HepG2 (cell line): ENCODE data around the gene CES2. TPM values are rescaled to one million over a fixed set of nuclear protein-coding genes. Genes with fewer than 3 reads are reported as not detected.

Experiments
- ATAC-seq: fragments of 200-7000 bp; cut with Tn5 transposase; 3 replicates; pipeline ENCODE4 v1.9.1; 2020; ENCODE audit warnings: mild to moderate bottlenecking, moderate library complexity
- BruUV-seq: library from RNA; stranded (reverse); fragments of 400-500 nt; replicated peaks from 2 replicates; lab custom pipeline; 2021; lab: Mats Ljungman, UMichigan
- CTCF ChIA-PET: fragments of 300-600 bp; formaldehyde crosslinking; extraction: SDS; loops from one replicate; lab custom pipeline; 2021; ENCODE audit warnings: low total read pairs, inconsistent platforms, low intra/inter-chr PET ratio; lab: Yijun Ruan, JAX
- POLR2A ChIA-PET: fragments of 350-600 bp; sonication (Branson Sonifier 250); formaldehyde crosslinking; loops from one replicate; lab custom pipeline; 2020; ENCODE audit warnings: antibody characterized with exemption, inconsistent platforms; lab: Yijun Ruan, JAX
- DNase-seq: peaks from one replicate; pipeline ENCODE4 v3.0.0-alpha.2; 2015; ENCODE audit warnings: low spot score
- FAIRE-seq: peaks from 3 replicates; lab custom pipeline; 2011; peaks lifted over from hg19 to GRCh38; lab: Jason Lieb, UNC
- H2AFZ ChIP-seq: one replicate; pipeline ENCODE4 v1.6.1; 2011; ENCODE audit warnings: low read length, inconsistent platforms
- H3K27ac ChIP-seq: fragments of 300-600 bp; 3 replicates; pipeline ENCODE4 v1.8.0; 2011; ENCODE audit warnings: mixed run types, mild to moderate bottlenecking, mixed read lengths, low read length, inconsistent platforms; ENCODE audit not compliant: insufficient read depth; ENCODE audit errors: extremely low read length
- H3K27me3 ChIP-seq, 2 experiments: fragments of 200-600 bp in 1 of 2; 2 replicates in 1 of 2; 3 replicates in 1 of 2; pipeline versions ENCODE4 v1.6.0 to v1.8.0; 2011; ENCODE audit warnings: low read length in 2 of 2, mild to moderate bottlenecking in 2 of 2, moderate library complexity in 2 of 2, inconsistent platforms in 1 of 2; ENCODE audit not compliant: insufficient read depth in 2 of 2, control insufficient read depth in 1 of 2
- H3K36me3 ChIP-seq, 2 experiments: fragments of 200-600 bp in 1 of 2; replicated peaks in 1 of 2; 2 replicates in 1 of 2; 3 replicates in 1 of 2; pipeline versions ENCODE4 v1.5.1 to v1.8.0; 2011; ENCODE audit warnings: low read length in 2 of 2, inconsistent platforms in 1 of 2; ENCODE audit not compliant: insufficient read depth in 2 of 2, control insufficient read depth in 1 of 2
- H3K4me1 ChIP-seq: 2 replicates; pipeline ENCODE4 v1.5.1; 2012; ENCODE audit warnings: low read length, inconsistent platforms; ENCODE audit not compliant: insufficient read depth
- H3K4me2 ChIP-seq: 2 replicates; pipeline ENCODE4 v1.6.0; 2011; ENCODE audit warnings: low read depth, low read length, inconsistent platforms
- H3K4me3 ChIP-seq, 3 experiments: fragments of 200-600 bp in 1 of 3; sonication (generic), shearing (Covaris generic) in 1 of 3; replicated peaks in 1 of 3; 2 replicates each; pipeline ENCODE4 v1.5.1; 2011 to 2016; ENCODE audit warnings: low read length in 3 of 3, inconsistent platforms in 2 of 3, low read depth in 2 of 3, mild to moderate bottlenecking in 2 of 3, control low read depth in 1 of 3, mixed read lengths in 1 of 3; ENCODE audit not compliant: insufficient read depth in 1 of 3
- H3K79me2 ChIP-seq: one replicate; pipeline ENCODE4 v1.6.1; 2011; ENCODE audit warnings: low read length, inconsistent platforms; ENCODE audit not compliant: insufficient read depth
- H3K9ac ChIP-seq: 2 replicates; pipeline ENCODE4 v1.6.0; 2011; ENCODE audit warnings: mild to moderate bottlenecking, low read depth, low read length, inconsistent platforms; ENCODE audit not compliant: insufficient read depth
- H3K9me3 ChIP-seq: 2 replicates; pipeline ENCODE4 v1.5.1; 2012; ENCODE audit warnings: mild to moderate bottlenecking, low read length
- H4K20me1 ChIP-seq: 2 replicates; pipeline ENCODE4 v1.6.0; 2011; ENCODE audit warnings: inconsistent platforms, mild to moderate bottlenecking, low read length, moderate library complexity; ENCODE audit not compliant: insufficient read depth
- CBX1 ChIP-seq: IDR thresholded peaks from one replicate; pipeline ENCODE4 v1.6.1; 2016; ENCODE audit warnings: antibody characterized with exemption, low read depth
- CSRNP1 ChIP-seq: sonication (generic); formaldehyde crosslinking; IDR thresholded peaks from 2 replicates; pipeline ENCODE4 v1.8.1; 2023; ENCODE audit warnings: mild to moderate bottlenecking, missing genetic modification reagents
- E2F5 ChIP-seq: sonication (generic); formaldehyde crosslinking; conservative IDR thresholded peaks from 2 replicates; pipeline ENCODE4 v1.4.0; 2020; ENCODE audit warnings: missing genetic modification reagents
- FUBP1 ChIP-seq: sonication (generic); formaldehyde crosslinking; IDR thresholded peaks from 2 replicates; pipeline ENCODE4 v1.5.1; 2020; ENCODE audit warnings: missing genetic modification reagents, mild to moderate bottlenecking, borderline replicate concordance
- ISX ChIP-seq: sonication (generic); formaldehyde crosslinking; conservative IDR thresholded peaks from 2 replicates; pipeline ENCODE4 v1.5.0; 2020; ENCODE audit warnings: missing genetic modification reagents
- MEIS2 ChIP-seq: sonication (generic); formaldehyde crosslinking; IDR thresholded peaks from 2 replicates; pipeline ENCODE4 v1.9.0; 2021; ENCODE audit warnings: mild to moderate bottlenecking, missing genetic modification reagents
- NFRKB ChIP-seq: fragments of 450-650 bp; IDR thresholded peaks from 2 replicates; pipeline ENCODE4 v1.6.1; 2017
- TFE3 ChIP-seq: IDR thresholded peaks from 2 replicates; pipeline ENCODE4 v1.6.1; 2016
- ZHX1 ChIP-seq: sonication (generic); formaldehyde crosslinking; IDR thresholded peaks from 2 replicates; pipeline ENCODE4 v1.8.1; 2022; ENCODE audit warnings: low read depth, mild to moderate bottlenecking, missing genetic modification reagents
- ZNF451 ChIP-seq: sonication (generic); formaldehyde crosslinking; IDR thresholded peaks from 2 replicates; pipeline ENCODE4 v1.5.0; 2020; ENCODE audit warnings: mild to moderate bottlenecking, missing genetic modification reagents
- WGBS: methylation state at CpG from one replicate; pipeline ENCODE4 v1.1.6; 2017; ENCODE audit warnings: low lambda C conversion rate; 5-methylcytosine and 5-hydroxymethylcytosine counted together
- in situ Hi-C: cut with HindIII; loops from 2 replicates; pipeline ENCODE4 v1.10.0; 2017; ENCODE audit warnings: low pct_unique_long_range_greater_than_20kb; ENCODE audit not compliant: extremely low pct_ligation_motif_present
- intact Hi-C: fragments of 100-400 bp; cut with micrococcal nuclease; formaldehyde crosslinking; loops from one replicate; pipeline ENCODE4 v1.10.0; 2022; ENCODE audit not compliant: unreplicated experiment
- polyA plus RNA-seq, 8 experiments: library from polyadenylated mRNA; depleted of rRNA in 3 of 8; stranded (reverse) in 7 of 8; unstranded in 1 of 8; fragments of >200 nt; fragmentation: Illumina TruSeq in 4 of 8; extraction: Trizol in 4 of 8; gene quantifications; 2 replicates each; pipeline versions ENCODE4 v1.2.1 to v1.2.3, GENCODE V29; 2011 to 2016; ENCODE audit warnings: low read depth in 4 of 8, missing spikeins in 1 of 8, mixed read lengths in 1 of 8; ENCODE audit not compliant: insufficient read depth in 1 of 8
- total RNA-seq, 5 experiments: library from RNA; depleted of rRNA; stranded (reverse); fragments of >200 nt; fragmentation: Illumina TruSeq; extraction: Trizol; gene quantifications; 2 replicates each; pipeline ENCODE4 v1.2.3, GENCODE V29; 2016; ENCODE audit warnings: low read depth in 1 of 5
- TF ChIP-seq, protein P1 (sequence below): sonication (generic); formaldehyde crosslinking; IDR thresholded peaks from 2 replicates; pipeline ENCODE4 v1.8.0; 2022; ENCODE audit warnings: mild to moderate bottlenecking, missing genetic modification reagents, moderate library complexity
- TF ChIP-seq, protein P2 (sequence below): sonication (generic); formaldehyde crosslinking; IDR thresholded peaks from 2 replicates; pipeline ENCODE4 v1.9.0; 2022; ENCODE audit warnings: missing genetic modification reagents, mild to moderate bottlenecking, borderline replicate concordance

CES2 gene
- total and polyA plus RNA-seq, 2 of the 13 experiments (the other 11 are each of a cell fraction or from before 2014, with no cell fraction given) = 50.6 to 63.8 TPM

- H2AFZ ChIP-seq = no peak overlapping the region
- H3K79me2 ChIP-seq = no peaks in the 10 kb centered on the region
- no peak overlapping the region for H3K9ac ChIP-seq
- H3K36me3 ChIP-seq = 0 out of 5 replicates have a peak, but pooled peaks cover 0 to 1% of the 10 kb centered on the region in 2 experiments
- 0 out of 2 replicates have a peak, but pooled peaks cover 5% of the 10 kb centered on the region for H3K9me3 ChIP-seq
- H3K27ac ChIP-seq = no peak overlapping the region
- in situ Hi-C loops (no loop called here), intact Hi-C loops (no loop called here)
- no peaks in the 10 kb centered on the region for H4K20me1 ChIP-seq
- H3K4me2 ChIP-seq = peak overlapping the region; percentile 75
- ATAC-seq = peak; percentile 39
- ChIA-PET POLR2A (no interaction called here), CTCF (no interaction called here)
- no peak for FAIRE-seq
- no peak for DNase-seq
- peak overlapping the region in 2 of 3 experiments; percentile 37 to 64; a peak in 4 of 6 replicates for H3K4me3 ChIP-seq
- peaks cover 47% of the 10 kb centered on the region for H3K4me1 ChIP-seq
- peaks cover 4 to 24% of the 10 kb centered on the region in 2 experiments; a peak in 4 of 5 replicates for H3K27me3 ChIP-seq
- no TSS peak for BruUV-seq
- WGBS = 42% methylated on average over 16 of the region's 21 CpGs
- TF ChIP-seq, protein P1, sequence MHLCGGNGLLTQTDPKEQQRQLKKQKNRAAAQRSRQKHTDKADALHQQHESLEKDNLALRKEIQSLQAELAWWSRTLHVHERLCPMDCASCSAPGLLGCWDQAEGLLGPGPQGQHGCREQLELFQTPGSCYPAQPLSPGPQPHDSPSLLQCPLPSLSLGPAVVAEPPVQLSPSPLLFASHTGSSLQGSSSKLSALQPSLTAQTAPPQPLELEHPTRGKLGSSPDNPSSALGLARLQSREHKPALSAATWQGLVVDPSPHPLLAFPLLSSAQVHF = 0 out of 2 replicates have a peak, but pooled peaks have one; percentile 35
- no peak for TF ChIP-seq ZNF451
- TF ChIP-seq CBX1 = no peak
- TF ChIP-seq E2F5 = no peak
- no peak for TF ChIP-seq TFE3 (CRISPR knock-in tag)
- TF ChIP-seq CSRNP1 (CRISPR knock-in tag) = 0 out of 2 replicates have a peak, but pooled peaks have one; percentile 3
- TF ChIP-seq NFRKB = no peak
- TF ChIP-seq MEIS2 (CRISPR knock-in tag) = no peak
- no peak for TF ChIP-seq ZHX1 (CRISPR knock-in tag)
- no peak for TF ChIP-seq ISX (CRISPR knock-in tag)
- TF ChIP-seq, protein P2, sequence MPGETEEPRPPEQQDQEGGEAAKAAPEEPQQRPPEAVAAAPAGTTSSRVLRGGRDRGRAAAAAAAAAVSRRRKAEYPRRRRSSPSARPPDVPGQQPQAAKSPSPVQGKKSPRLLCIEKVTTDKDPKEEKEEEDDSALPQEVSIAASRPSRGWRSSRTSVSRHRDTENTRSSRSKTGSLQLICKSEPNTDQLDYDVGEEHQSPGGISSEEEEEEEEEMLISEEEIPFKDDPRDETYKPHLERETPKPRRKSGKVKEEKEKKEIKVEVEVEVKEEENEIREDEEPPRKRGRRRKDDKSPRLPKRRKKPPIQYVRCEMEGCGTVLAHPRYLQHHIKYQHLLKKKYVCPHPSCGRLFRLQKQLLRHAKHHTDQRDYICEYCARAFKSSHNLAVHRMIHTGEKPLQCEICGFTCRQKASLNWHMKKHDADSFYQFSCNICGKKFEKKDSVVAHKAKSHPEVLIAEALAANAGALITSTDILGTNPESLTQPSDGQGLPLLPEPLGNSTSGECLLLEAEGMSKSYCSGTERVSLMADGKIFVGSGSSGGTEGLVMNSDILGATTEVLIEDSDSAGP (CRISPR knock-in tag) = no peak
- TF ChIP-seq FUBP1 (CRISPR knock-in tag) = no peak
Measured at GRCh38 chr16:66948837-66949225, 13.5 kb downstream of the CES2 start.
